VCaP (cell line): ENCODE results near the gene CAMKMT.

Source experiments
- H3K27ac ChIP-seq: fragments of 450-650 bp; 2 replicates; pipeline ENCODE4 v1.5.1; 2017
- TF ChIP-seq, protein P1 (sequence below): fragments of 450-650 bp; conservative IDR thresholded peaks from 2 replicates; pipeline ENCODE4 v1.5.1; 2017; ENCODE audit warnings: mild to moderate bottlenecking, moderate library complexity

The CAMKMT gene

DNA sequence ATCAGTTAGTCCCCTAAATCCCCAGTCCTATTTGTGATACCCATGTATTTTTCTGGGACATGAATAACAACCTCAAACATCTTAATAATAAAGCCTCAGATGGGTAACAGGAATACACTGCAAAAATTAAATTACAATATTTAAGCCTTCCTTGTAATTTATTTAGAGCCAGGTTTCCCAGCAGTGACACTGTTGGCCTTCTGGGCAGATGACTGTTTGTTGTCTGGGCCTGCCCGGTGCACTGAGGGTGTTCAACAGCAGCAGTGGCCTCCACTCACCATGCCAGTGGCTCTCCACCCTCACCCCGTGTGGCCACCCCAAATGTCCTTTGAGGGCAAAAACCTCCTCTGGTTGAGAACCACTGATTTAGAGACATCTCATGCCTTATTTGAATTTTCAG, 309.5 kb downstream of the CAMKMT start:
- TF ChIP-seq, protein P1, sequence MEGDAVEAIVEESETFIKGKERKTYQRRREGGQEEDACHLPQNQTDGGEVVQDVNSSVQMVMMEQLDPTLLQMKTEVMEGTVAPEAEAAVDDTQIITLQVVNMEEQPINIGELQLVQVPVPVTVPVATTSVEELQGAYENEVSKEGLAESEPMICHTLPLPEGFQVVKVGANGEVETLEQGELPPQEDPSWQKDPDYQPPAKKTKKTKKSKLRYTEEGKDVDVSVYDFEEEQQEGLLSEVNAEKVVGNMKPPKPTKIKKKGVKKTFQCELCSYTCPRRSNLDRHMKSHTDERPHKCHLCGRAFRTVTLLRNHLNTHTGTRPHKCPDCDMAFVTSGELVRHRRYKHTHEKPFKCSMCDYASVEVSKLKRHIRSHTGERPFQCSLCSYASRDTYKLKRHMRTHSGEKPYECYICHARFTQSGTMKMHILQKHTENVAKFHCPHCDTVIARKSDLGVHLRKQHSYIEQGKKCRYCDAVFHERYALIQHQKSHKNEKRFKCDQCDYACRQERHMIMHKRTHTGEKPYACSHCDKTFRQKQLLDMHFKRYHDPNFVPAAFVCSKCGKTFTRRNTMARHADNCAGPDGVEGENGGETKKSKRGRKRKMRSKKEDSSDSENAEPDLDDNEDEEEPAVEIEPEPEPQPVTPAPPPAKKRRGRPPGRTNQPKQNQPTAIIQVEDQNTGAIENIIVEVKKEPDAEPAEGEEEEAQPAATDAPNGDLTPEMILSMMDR: no peak
- H3K27ac ChIP-seq: no peak overlapping the region

DNA sequence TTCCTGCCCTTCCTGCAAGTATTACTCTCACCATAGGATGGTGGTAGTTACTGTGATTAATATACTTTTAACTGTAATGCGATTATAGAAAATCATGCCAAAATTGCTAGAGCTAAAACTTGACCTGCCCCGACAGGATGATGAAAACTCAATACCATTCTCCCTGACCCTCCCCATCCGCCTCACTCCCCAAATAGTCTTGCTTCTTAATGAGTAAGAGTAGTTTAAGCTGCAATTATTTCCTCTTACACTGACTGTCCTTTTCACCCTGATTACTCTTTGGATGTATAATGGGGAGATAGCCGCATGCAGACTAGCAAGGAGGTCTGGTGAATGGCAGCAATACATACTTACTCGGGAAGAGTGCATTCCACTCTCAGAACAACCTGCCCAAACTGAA, 310.2 kb downstream of the CAMKMT start:
- H3K27ac ChIP-seq: no peak overlapping the region
- TF ChIP-seq, protein P1: no peak

DNA sequence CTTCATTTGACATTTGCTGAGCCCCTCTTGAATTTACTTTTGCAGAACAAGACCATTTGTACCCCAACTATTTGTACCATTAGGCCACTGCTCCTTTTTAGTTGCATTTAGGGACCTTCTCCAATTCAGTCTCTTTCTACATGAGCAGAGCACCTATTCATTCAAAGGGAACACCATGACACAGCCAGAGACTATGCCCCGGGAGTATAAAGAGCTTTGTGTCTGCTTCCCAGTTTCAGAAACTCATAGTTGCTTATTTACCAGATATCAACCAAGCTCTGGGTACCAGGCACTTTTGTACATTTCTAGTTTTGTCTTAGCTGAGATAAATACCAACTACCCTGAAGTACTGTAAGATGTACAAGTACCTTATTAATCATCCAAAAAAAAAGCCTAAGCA, 310.7 kb downstream of the CAMKMT start:
- TF ChIP-seq, protein P1: no peak
- H3K27ac ChIP-seq: no peak overlapping the region

DNA sequence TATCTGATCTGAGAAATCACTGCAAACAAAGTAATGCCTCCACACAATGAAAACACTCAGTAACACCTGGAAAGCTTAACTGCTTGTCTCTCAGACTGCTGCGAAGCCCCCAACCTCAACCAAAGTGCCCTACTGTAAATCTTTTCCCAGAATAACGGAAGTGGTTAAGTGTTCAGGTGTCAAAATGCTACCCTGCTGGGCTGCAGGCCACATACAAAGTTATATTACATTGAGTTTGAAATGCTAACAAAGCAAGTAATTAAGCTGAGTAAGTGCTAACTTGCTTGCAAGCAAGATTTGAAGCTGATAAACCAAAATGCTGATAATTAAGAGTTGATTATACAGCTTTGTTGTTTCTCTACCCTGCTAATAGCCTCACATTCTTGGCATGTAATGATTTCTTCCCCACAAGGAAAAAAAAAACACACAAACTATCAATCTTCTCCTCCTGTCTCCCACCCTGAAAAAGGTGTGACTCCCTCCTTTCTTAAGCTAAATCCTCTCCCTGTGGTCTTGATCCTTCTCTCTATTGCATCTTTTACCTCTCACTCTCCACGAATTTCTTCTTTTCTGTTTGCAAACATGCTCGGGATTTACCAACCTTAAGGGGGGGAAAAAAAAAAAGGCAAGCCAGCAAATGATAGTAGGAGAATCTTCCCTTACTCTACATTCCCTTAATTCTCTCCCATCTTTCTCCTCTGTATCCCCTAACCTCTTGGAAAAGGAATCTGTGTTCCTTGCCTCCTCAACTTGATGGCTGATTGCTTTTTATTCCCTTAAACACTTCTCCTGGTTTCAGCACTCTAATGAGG, 312.9 kb downstream of the CAMKMT start:
- TF ChIP-seq, protein P1: no peak
- no peak overlapping the region for H3K27ac ChIP-seq

DNA sequence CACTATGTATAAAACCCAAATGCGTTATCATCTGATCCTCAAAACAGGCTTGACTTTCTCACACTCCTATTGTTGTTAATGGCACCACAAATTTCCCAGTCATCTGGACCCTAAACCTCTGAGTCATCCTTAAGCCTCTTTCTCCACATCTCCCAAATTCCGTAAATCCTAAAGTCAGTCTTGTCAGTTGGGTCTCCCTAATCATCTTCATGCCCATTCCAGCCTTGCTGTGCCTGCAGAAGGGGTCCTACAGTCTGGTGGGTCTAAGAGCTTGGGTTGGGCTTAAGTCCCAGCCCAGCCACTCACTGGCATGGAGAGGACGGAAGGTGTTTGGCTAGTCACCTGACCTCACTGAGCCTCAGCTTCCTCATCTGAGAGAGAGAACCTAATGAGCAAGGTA, 314.6 kb downstream of the CAMKMT start:
- H3K27ac ChIP-seq: no peak overlapping the region
- TF ChIP-seq, protein P1: no peak

DNA sequence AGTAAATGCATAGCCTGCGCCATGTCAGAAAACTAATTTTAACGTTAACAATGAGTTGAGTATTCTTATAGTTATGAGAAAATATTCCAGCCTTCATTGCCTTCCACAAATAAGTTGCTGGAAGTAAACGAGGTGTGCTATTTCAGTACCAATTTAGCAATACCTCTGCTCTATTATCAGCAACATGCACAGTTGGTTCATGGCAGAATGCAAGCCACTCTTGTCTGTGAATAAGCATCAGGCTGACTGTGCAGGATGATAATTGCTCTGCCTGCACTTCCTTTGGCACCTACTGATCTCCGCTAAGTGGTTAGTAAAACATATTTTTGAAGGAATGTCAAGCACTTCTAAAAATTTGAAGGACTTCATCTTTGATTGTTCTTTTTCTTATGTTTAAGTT, 317.8 kb downstream of the CAMKMT start:
- TF ChIP-seq, protein P1: no peak
- no peak overlapping the region for H3K27ac ChIP-seq

DNA sequence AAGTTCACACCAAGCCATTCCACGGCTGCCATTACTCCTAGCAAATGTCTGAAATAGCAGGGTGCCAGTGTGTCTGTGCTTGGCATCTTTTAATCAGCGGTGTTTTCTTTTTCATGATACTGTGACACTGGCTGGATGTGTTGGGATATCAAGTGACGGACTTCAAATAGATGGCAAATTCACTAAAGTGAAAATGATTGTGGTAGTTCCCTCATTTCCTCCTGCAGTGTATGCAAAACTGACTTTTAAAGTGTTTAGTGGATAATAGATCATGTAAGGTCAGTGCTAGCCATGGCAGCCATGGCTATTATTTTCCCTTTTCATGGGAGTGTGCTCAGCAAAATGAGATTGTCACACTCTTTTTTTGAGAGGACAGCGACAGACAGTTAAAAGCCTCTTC, 318.2 kb downstream of the CAMKMT start:
- TF ChIP-seq, protein P1: no peak
- H3K27ac ChIP-seq: no peak overlapping the region
